ENCODE data around the gene CWC25. TPM values are rescaled to one million over a fixed set of nuclear protein-coding genes. Genes with fewer than 3 reads are reported as not detected.

Gene CWC25
- total RNA-seq: 22.2 TPM
- long read RNA-seq, transcript CWC25-202 (10 exons, 3,234 nt): major isoform, 18 of 32 reads
- long read RNA-seq, partial matches to known transcripts: 3 of 32 reads
- long read RNA-seq, other reads (novel, unspliced or antisense): 11 of 32 reads

GRCh38 chr17:38824899-38825761, at the start of gene CWC25:
CWC25 (minus strand) TSS chr17:38825321; CDS start chr17:38825183, 138 bp downstream.
- Histone ChIP-seq H3K27me3 (no peaks in the 10 kb centered on the region), H3K9me3 (no peaks in the 10 kb centered on the region), H3K27ac (peak within 1 kb of the TSS; percentile 99), H3K4me3 (peak within 1 kb of the TSS; percentile 84), H3K4me1 (peaks cover 18% of the 10 kb centered on the region), H3K36me3 (peaks cover 18% of the 10 kb centered on the region)
- intact Hi-C loops (cut with DNase I): no loop called here
- peak; percentile 96 for DNase-seq
- peak; percentile 94 for ATAC-seq
- TF ChIP-seq CTCF (IDR thresholded peaks at IDR 0.05): no peak

GRCh38 chr17:38873640-38874380, 48.7 kb upstream of the CWC25 start:
- Histone ChIP-seq H3K27me3 (no peaks in the 10 kb centered on the region), H3K4me1 (peaks cover 65% of the 10 kb centered on the region), H3K36me3 (peaks cover 11% of the 10 kb centered on the region), H3K9me3 (no peaks in the 10 kb centered on the region), H3K27ac (peak overlapping the region; percentile 97), H3K4me3 (no peak overlapping the region)
- DNase-seq (no peak), ATAC-seq (no peak)
- TF ChIP-seq CTCF (IDR thresholded peaks at IDR 0.05): no peak
- intact Hi-C loops (cut with DNase I): no loop called here

- H3K9me3 ChIP-seq: no peaks in the 10 kb centered on the region
- TF ChIP-seq CTCF (IDR thresholded peaks at IDR 0.05): no peak
- no peak for DNase-seq
- intact Hi-C loops (cut with DNase I): no loop called here
- no peak for ATAC-seq
- peaks cover 75% of the 10 kb centered on the region for H3K4me1 ChIP-seq
- H3K4me3 ChIP-seq: peak overlapping the region; percentile 86
- peak overlapping the region; percentile 97 for H3K27ac ChIP-seq
- H3K27me3 ChIP-seq: no peaks in the 10 kb centered on the region
- peaks cover 1% of the 10 kb centered on the region for H3K36me3 ChIP-seq
These were observed 47.7 kb upstream of the CWC25 start for GRCh38 chr17:38872671-38873385.

GRCh38 chr17:38872027-38872511, 46.9 kb upstream of the CWC25 start:
- Histone ChIP-seq H3K27me3 (no peaks in the 10 kb centered on the region), H3K4me3 (peak overlapping the region; percentile 86), H3K9me3 (no peaks in the 10 kb centered on the region), H3K36me3 (no peaks in the 10 kb centered on the region), H3K27ac (peak overlapping the region; percentile 97), H3K4me1 (peaks cover 70% of the 10 kb centered on the region)
- ATAC-seq (no peak), DNase-seq (no peak)
- TF ChIP-seq CTCF (IDR thresholded peaks at IDR 0.05): no peak
- intact Hi-C loops (cut with DNase I): no loop called here

All from upper lobe of right lung (tissue), 1 donor.